K562 (cell line): ENCODE data around the gene SCARB2. TPM values are rescaled to one million over a fixed set of nuclear protein-coding genes. Genes with fewer than 3 reads are reported as not detected.
A peak's percentile ranks its signal among the peaks of the same experiment; 100 is the strongest.

ENCODE experiments used
- CHD2 ChIP-seq: IDR thresholded peaks from 2 replicates; pipeline ENCODE4 v1.6.1; 2011; ENCODE audit warnings: low read depth, low read length
- CTCFL ChIP-seq: IDR thresholded peaks from 2 replicates; pipeline ENCODE4 v1.6.1; 2011; ENCODE audit warnings: borderline replicate concordance, low read depth, mild to moderate bottlenecking, moderate library complexity, low read length; ENCODE audit not compliant: insufficient read depth, poor library complexity, severe bottlenecking
- ELF4 ChIP-seq: fragments of 450-650 bp; formaldehyde crosslinking; IDR thresholded peaks from 2 replicates; pipeline ENCODE4 v1.4.0; 2022; ENCODE audit warnings: missing genetic modification characterization
- FOXK2 ChIP-seq, 2 experiments: fragments of 450-650 bp; IDR thresholded peaks in 1 of 2; conservative IDR thresholded peaks in 1 of 2; 2 replicates each; pipeline ENCODE4 v1.6.1; 2016; ENCODE audit warnings: low read depth in 2 of 2, mild to moderate bottlenecking in 1 of 2
- FOXP1 ChIP-seq: sonication (generic); formaldehyde crosslinking; IDR thresholded peaks from 2 replicates; pipeline ENCODE4 v1.8.0; 2022; ENCODE audit warnings: mild to moderate bottlenecking, missing genetic modification reagents
- HDGF ChIP-seq: fragments of 450-650 bp; IDR thresholded peaks from 2 replicates; pipeline ENCODE4 v1.6.1; 2016
- MXI1 ChIP-seq: IDR thresholded peaks from 2 replicates; pipeline ENCODE4 v1.6.1; 2011; ENCODE audit warnings: low read depth, mild to moderate bottlenecking, improper control_type of control experiment, low read length
- PCBP1 ChIP-seq: fragments of 200-400 bp; formaldehyde crosslinking; IDR thresholded peaks from 2 replicates; pipeline ENCODE4 v1.6.1; 2018; ENCODE audit warnings: mild to moderate bottlenecking, low read depth, low read length; ENCODE audit not compliant: poor library complexity, severe bottlenecking
- RBM34 ChIP-seq: fragments of 200-400 bp; formaldehyde crosslinking; IDR thresholded peaks from 2 replicates; pipeline ENCODE4 v1.6.1; 2018; ENCODE audit warnings: low read length, borderline replicate concordance; ENCODE audit not compliant: insufficient read depth
- RHOXF2B ChIP-seq: fragments of 250-450 bp; sonication (Bioruptor Pico); conservative IDR thresholded peaks from 2 replicates; pipeline ENCODE4 v1.5.1; 2021
- SP2 ChIP-seq: IDR thresholded peaks from 2 replicates; pipeline ENCODE4 v1.6.1; 2011; ENCODE audit warnings: mild to moderate bottlenecking, low read depth, low read length, moderate library complexity; ENCODE audit not compliant: poor library complexity, severe bottlenecking; ENCODE audit errors: extremely low read depth
- TEAD4 ChIP-seq, 2 experiments: sonication (generic) in 1 of 2; formaldehyde crosslinking in 1 of 2; IDR thresholded peaks; 2 replicates each; pipeline versions ENCODE4 v1.6.1 to v1.8.0; 2012 to 2022; ENCODE audit warnings: borderline replicate concordance in 1 of 2, inconsistent platforms in 1 of 2, low read length in 1 of 2, mild to moderate bottlenecking in 1 of 2, missing genetic modification reagents in 1 of 2
- UBTF ChIP-seq, 2 experiments: IDR thresholded peaks; 2 replicates each; pipeline ENCODE4 v1.6.1; 2012; ENCODE audit warnings: improper control_type of control experiment in 2 of 2, low read depth in 2 of 2, low read length in 2 of 2, borderline replicate concordance in 1 of 2
- ZBTB1 ChIP-seq: sonication (generic); formaldehyde crosslinking; IDR thresholded peaks from 2 replicates; pipeline ENCODE4 v1.8.1; 2023; ENCODE audit warnings: missing genetic modification reagents, low read depth, mild to moderate bottlenecking, borderline replicate concordance
- ZNF175 ChIP-seq: fragments of 200-800 bp; sonication (Bioruptor generic); IDR thresholded peaks from 2 replicates; pipeline ENCODE4 v1.6.1; 2016; ENCODE audit warnings: low read depth, mild to moderate bottlenecking, missing genetic modification characterization, missing compliant biosample characterization
- ZNF23 ChIP-seq: fragments of 250-450 bp; sonication (Bioruptor Pico); IDR thresholded peaks from 2 replicates; pipeline ENCODE4 v1.4.0; 2020; ENCODE audit warnings: mild to moderate bottlenecking
- ZNF316 ChIP-seq: fragments of 450-650 bp; IDR thresholded peaks from 2 replicates; pipeline ENCODE4 v1.6.1; 2016
- ZNF586 ChIP-seq: fragments of 450-650 bp; formaldehyde crosslinking; conservative IDR thresholded peaks from 2 replicates; pipeline ENCODE4 v1.4.0; 2020; ENCODE audit warnings: mild to moderate bottlenecking, moderate library complexity
- ZNF717 ChIP-seq: fragments of 250-450 bp; sonication (Bioruptor Pico); IDR thresholded peaks from 2 replicates; pipeline ENCODE4 v1.5.0; 2021
- polyA plus RNA-seq, 8 experiments: library from polyadenylated mRNA; depleted of rRNA in 4 of 8; stranded (reverse) in 5 of 8; unstranded in 3 of 8; fragments of >200 nt; fragmentation: Nextera tagmentation in 2 of 8; fragmentation: Illumina TruSeq in 1 of 8; extraction: Ambion mirVana in 2 of 8; extraction: Trizol in 1 of 8; gene quantifications; 2 replicates each; pipeline versions ENCODE4 v1.2.1 to v1.2.3, GENCODE V29; 2011 to 2014; ENCODE audit warnings: inconsistent platforms in 1 of 8, missing spikeins in 1 of 8
- total RNA-seq, 7 experiments: library from RNA; depleted of rRNA in 6 of 7; stranded (reverse); fragments of >200 nt in 6 of 7; fragmentation: Illumina TruSeq in 2 of 7; extraction: Trizol in 2 of 7; gene quantifications; 2 replicates each; pipeline versions ENCODE4 v1.2.1 to v1.2.3, GENCODE V29; 2011 to 2021; ENCODE audit warnings: low replicate concordance in 1 of 7
- TF ChIP-seq, protein P1 (sequence below), 2 experiments: fragments of 150-350 bp in 1 of 2; IDR thresholded peaks; 2 replicates each; pipeline ENCODE4 v1.6.1; 2012 to 2016; ENCODE audit warnings: low read depth in 2 of 2, low read length in 2 of 2, mild to moderate bottlenecking in 1 of 2, moderate library complexity in 1 of 2

The SCARB2 gene
- total and polyA plus RNA-seq, 9 of the 15 experiments (the other 6 are each of a cell fraction or from before 2014, with no cell fraction given): 6.1 to 25.8 (median 17.8) TPM

DNA sequence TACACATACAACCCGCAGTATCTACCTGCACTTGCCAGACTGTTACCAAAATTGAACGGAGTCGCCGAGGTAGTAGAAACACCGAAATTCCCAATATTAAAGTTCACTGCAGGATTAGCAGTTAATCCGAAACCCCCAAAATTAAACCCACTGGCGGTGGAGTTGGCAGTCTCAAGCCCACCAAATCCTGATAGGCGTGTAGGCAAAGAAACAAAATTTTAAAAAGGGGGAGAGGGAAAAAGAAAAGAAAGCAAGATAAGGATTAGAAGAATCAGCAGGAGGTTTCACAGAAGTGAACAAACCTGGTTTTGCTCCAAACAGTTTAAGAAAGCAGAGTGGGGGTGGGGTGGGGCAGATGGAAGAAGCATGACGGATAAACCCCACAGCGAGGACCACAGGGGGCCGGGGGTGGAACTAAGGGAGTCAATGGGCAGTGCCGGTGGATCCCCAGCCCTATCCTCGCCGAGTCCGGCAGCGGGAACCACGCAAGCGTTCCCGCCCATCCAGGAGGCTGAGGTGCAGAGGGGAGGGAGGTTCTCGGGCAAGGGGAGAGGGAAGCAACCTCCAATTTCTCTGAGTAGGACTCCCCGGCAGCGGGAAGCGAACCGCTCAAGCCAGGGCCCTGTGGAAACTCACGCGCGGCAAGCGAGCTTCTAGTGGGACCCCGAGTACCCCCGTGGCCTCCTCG is 66.0 kb downstream of the SCARB2 start (continued):
- no peak for TF ChIP-seq CTCFL
- TF ChIP-seq UBTF (IDR thresholded peaks at IDR 0.05; ENCODE audit: borderline replicate concordance in 1 of 2, low read depth in 2 of 2, low read length in 2 of 2): 0 out of 4 replicates have a peak, but pooled peaks of 1 of the 2 experiments have one; percentile 0
- peak; percentile 42 for TF ChIP-seq CHD2
- no peak for TF ChIP-seq HDGF
- TF ChIP-seq ZNF23 (CRISPR knock-in tag): no peak
- TF ChIP-seq PCBP1: peak; percentile 75
- no peak for TF ChIP-seq ZNF586
- no peak for TF ChIP-seq ZNF175 (CRISPR knock-in tag)
- no peak for TF ChIP-seq ZNF717
- TF ChIP-seq SP2: no peak
- no peak for TF ChIP-seq ELF4 (CRISPR knock-in tag)
- no peak for TF ChIP-seq ZNF316
- no peak for TF ChIP-seq RBM34
- TF ChIP-seq MXI1: peak; percentile 39; the same call in 1 of the 2 replicates
- TF ChIP-seq TEAD4 (IDR thresholded peaks at IDR 0.05; ENCODE audit: low read length): no peak
- no peak for TF ChIP-seq TEAD4 (CRISPR knock-in tag; IDR thresholded peaks at IDR 0.05; ENCODE audit: borderline replicate concordance)
- peak in 1 of 2 experiments; percentile 25; a peak in 1 of 4 replicates for TF ChIP-seq FOXK2 (conservative IDR thresholded peaks at IDR 0.05 in 1 of 2, IDR thresholded peaks at IDR 0.05 in 1 of 2; ENCODE audit: low read depth in 2 of 2)
- TF ChIP-seq, protein P1, sequence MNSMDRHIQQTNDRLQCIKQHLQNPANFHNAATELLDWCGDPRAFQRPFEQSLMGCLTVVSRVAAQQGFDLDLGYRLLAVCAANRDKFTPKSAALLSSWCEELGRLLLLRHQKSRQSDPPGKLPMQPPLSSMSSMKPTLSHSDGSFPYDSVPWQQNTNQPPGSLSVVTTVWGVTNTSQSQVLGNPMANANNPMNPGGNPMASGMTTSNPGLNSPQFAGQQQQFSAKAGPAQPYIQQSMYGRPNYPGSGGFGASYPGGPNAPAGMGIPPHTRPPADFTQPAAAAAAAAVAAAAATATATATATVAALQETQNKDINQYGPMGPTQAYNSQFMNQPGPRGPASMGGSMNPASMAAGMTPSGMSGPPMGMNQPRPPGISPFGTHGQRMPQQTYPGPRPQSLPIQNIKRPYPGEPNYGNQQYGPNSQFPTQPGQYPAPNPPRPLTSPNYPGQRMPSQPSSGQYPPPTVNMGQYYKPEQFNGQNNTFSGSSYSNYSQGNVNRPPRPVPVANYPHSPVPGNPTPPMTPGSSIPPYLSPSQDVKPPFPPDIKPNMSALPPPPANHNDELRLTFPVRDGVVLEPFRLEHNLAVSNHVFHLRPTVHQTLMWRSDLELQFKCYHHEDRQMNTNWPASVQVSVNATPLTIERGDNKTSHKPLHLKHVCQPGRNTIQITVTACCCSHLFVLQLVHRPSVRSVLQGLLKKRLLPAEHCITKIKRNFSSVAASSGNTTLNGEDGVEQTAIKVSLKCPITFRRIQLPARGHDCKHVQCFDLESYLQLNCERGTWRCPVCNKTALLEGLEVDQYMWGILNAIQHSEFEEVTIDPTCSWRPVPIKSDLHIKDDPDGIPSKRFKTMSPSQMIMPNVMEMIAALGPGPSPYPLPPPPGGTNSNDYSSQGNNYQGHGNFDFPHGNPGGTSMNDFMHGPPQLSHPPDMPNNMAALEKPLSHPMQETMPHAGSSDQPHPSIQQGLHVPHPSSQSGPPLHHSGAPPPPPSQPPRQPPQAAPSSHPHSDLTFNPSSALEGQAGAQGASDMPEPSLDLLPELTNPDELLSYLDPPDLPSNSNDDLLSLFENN (IDR thresholded peaks at IDR 0.05; ENCODE audit: low read depth in 2 of 2, low read length in 2 of 2): no peak
- no peak for TF ChIP-seq FOXP1 (CRISPR knock-in tag)
- no peak for TF ChIP-seq RHOXF2B (CRISPR knock-in tag)
- TF ChIP-seq ZBTB1 (CRISPR knock-in tag): 0 out of 2 replicates have a peak, but pooled peaks have one; percentile 1
